ENCODE measurements around the gene ATP6V1E1.
"Not testable (repeated sequence)": the region's sequence is repeated elsewhere in the genome, so short reads cannot be mapped to it uniquely, and the experiment has no call there.

The ATP6V1E1 gene

GRCh38 chr22:17579535-17579981 lies 49.0 kb downstream of the ATP6V1E1 start:
- no peak for DNase-seq

- DNase-seq, result no peak
These were observed 50.3 kb downstream of the ATP6V1E1 start for GRCh38 chr22:17578136-17578754.

- no peak for DNase-seq
These were observed 52.1 kb downstream of the ATP6V1E1 start for GRCh38 chr22:17576470-17576869.

GRCh38 chr22:17575681-17576080 lies 52.9 kb downstream of the ATP6V1E1 start:
- DNase-seq, result no peak

- DNase-seq, result no peak
These were observed 53.4 kb downstream of the ATP6V1E1 start for GRCh38 chr22:17575151-17575550.

GRCh38 chr22:17570851-17571631 lies 57.5 kb downstream of the ATP6V1E1 start:
- DNase-seq, result no peak

- DNase-seq, result no peak
These were observed 58.5 kb downstream of the ATP6V1E1 start for GRCh38 chr22:17569971-17570511.

GRCh38 chr22:17566776-17567175 lies 61.8 kb downstream of the ATP6V1E1 start:
- DNase-seq, result no peak

GRCh38 chr22:17566016-17566687 lies 62.4 kb downstream of the ATP6V1E1 start:
- not testable (repeated sequence) for DNase-seq

- no peak for DNase-seq
These were observed 64.6 kb downstream of the ATP6V1E1 start for GRCh38 chr22:17563936-17564391.

GRCh38 chr22:17562906-17563870 lies 65.4 kb downstream of the ATP6V1E1 start, which contains the start of gene SLC25A18:
Gene SLC25A18 (plus strand): TSS chr22:17563498. CDS start chr22:17579945, 16,447 bp downstream.
- DNase-seq, result no peak

GRCh38 chr22:17559188-17559587 lies 69.4 kb downstream of the ATP6V1E1 start:
- no peak for DNase-seq

- no peak for DNase-seq
These were observed 73.7 kb downstream of the ATP6V1E1 start for GRCh38 chr22:17554814-17555213.

GRCh38 chr22:17552737-17553136 lies 75.8 kb downstream of the ATP6V1E1 start:
- no peak for DNase-seq

GRCh38 chr22:17549655-17550054 lies 78.9 kb downstream of the ATP6V1E1 start:
- no peak for DNase-seq

GRCh38 chr22:17549183-17549582 lies 79.4 kb downstream of the ATP6V1E1 start:
- no peak for DNase-seq

- no peak for DNase-seq
These were observed 79.9 kb downstream of the ATP6V1E1 start for GRCh38 chr22:17548756-17549035.

- no peak for DNase-seq
These were observed 80.4 kb downstream of the ATP6V1E1 start for GRCh38 chr22:17548010-17548755.

GRCh38 chr22:17542452-17542851 lies 86.1 kb downstream of the ATP6V1E1 start:
- DNase-seq, result no peak

Data from stimulated activated CD4-positive, alpha-beta T cell treated with anti-CD3 and anti-CD28 coated beads, Interleukin-12 subunit alpha, Interleukin-12 subunit beta, amount 100 ng/mL, for 4 hours (primary cell).